Activated naive CD4-positive, alpha-beta T cell treated with anti-CD3 and anti-CD28 coated beads, Interleukin-2, amount 50 U/mL, for 72 hours (primary cell): ENCODE data around the gene CYFIP1. TPM values are rescaled to one million over a fixed set of nuclear protein-coding genes. Genes with fewer than 3 reads are reported as not detected.

Experiments
- ATAC-seq, 2 donors: fragments of 150-1000 bp; cut with Tn5 transposase; 2 replicates each; pipeline ENCODE4 v1.10.0; 2021; ENCODE audit warnings: mild to moderate bottlenecking in 2 of 2, moderate library complexity in 2 of 2
- DNase-seq, 2 donors: peaks; one replicate each; pipeline ENCODE4 v3.0.0; 2021 to 2022; ENCODE audit warnings: low spot score in 2 of 2
- H3K27ac Mint-ChIP-seq, 2 donors: one replicate each; pipeline ENCODE4 v1.8.0; 2022; ENCODE audit warnings: mild to moderate bottlenecking in 2 of 2, mixed read lengths in 2 of 2
- H3K36me3 Mint-ChIP-seq, 2 donors: one replicate each; pipeline ENCODE4 v1.8.0; 2022; ENCODE audit warnings: mixed read lengths in 2 of 2
- H3K9me3 Mint-ChIP-seq, 2 donors: one replicate each; pipeline ENCODE4 v1.8.0; 2022; ENCODE audit warnings: mixed read lengths in 2 of 2
- total RNA-seq, 2 donors: library from RNA; stranded (reverse); gene quantifications; one replicate each; pipeline ENCODE4 v1.2.3, GENCODE V29; 2022

CYFIP1 gene
- total RNA-seq, 2 donors from 2014 or later: 19.2 to 40.6 TPM

DNA sequence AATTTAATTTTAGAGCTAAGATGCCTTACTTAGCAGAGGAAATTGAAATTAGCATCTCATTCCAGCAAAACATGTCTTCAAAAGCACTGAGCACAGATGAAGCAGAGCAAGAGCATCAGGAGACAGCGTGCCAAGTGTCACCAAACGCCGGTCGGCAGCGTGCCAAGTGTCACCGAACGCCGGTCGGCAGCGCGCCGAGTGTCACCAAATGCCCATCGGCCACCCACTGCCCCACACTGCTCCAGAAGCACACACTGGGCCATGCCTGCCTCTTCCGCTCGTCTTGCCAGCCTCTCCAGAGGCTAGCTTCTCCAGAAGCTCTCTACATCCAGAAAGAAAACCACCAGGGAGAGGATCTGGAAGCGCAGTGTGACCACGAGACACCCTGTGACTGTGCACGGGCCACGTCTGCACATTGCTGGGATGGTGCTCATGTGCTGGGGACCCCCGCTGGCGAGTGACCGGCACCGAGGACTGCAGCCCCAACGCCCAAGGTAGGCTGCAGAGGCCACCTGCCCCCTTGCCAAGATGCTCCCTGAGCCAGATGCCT lies 37.8 kb downstream of the CYFIP1 start:
- Mint-ChIP-seq H3K9me3 (no peaks in the 10 kb centered on the region), H3K27ac (no peak overlapping the region), H3K36me3 (no peaks in the 10 kb centered on the region)
- no peak for ATAC-seq
- DNase-seq: no peak

DNA sequence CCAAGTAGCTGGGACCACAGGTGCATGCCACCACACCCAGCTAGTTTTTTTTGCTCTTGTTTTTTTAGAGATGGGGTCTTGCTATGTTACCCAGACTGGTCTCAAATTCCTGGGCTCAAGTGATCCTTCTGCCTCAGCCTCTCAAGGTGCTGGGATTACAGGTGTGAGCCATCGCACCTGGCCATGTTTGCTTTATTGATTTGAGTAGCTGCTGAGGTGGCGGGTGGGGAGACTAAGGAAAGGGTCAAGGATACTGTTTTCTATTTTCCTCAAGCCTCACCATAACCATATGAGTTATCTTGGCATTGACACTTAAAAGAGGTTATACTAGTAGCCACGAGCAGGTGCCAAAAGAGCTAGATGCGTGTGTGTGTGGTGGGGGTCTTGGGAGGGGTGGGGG lies 39.0 kb downstream of the CYFIP1 start:
- Mint-ChIP-seq H3K27ac (no peak overlapping the region), H3K9me3 (no peaks in the 10 kb centered on the region), H3K36me3 (no peaks in the 10 kb centered on the region)
- no peak for DNase-seq
- ATAC-seq: no peak

DNA sequence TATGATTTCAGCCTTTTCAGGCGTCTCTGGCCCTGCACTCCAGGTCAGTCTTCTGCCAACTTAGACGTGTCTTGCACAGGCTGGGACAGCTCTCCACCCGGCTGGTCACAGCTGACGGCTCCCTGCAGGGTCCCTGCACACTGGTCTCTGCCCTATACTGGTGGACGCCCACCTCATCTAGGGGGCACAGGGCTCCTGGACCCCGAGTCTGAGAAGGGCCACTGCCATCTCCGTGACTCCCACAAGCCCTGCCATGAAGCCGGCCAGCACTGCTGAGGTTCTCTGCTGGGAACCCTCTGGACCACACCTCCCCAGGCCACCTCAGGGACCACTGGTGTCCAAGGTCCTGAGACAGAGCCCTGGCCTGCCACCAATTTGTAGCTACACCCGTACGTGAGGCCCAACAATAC lies 40.5 kb downstream of the CYFIP1 start:
- no peak overlapping the region for H3K27ac Mint-ChIP-seq
- no peaks in the 10 kb centered on the region for H3K9me3 Mint-ChIP-seq
- DNase-seq (no peak), ATAC-seq (no peak)
- H3K36me3 Mint-ChIP-seq: peaks cover 0 to 4% of the 10 kb centered on the region in 2 donors

DNA sequence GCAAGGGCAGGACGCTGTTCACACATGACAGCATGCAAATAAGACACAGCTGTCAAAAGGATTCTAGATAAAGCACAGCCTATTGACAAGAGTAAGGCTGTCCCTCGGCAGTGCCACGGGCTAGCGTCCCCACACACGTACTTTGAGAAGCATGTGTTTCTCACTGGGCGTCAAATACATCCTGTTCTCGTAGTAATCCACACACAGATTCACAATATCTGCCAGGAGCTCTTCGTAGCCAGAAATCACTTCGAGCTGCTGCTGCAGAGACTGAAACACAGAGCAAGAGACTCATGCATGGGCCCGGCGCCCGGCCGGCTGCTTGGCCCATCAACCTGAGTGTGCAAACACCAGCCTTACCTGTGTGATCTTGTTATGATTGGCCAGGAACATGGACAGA lies 41.1 kb downstream of the CYFIP1 start:
- ATAC-seq (no peak), DNase-seq (no peak)
- peaks cover 0 to 4% of the 10 kb centered on the region in 2 donors for H3K36me3 Mint-ChIP-seq
- no peaks in the 10 kb centered on the region for H3K9me3 Mint-ChIP-seq
- no peak overlapping the region for H3K27ac Mint-ChIP-seq

DNA sequence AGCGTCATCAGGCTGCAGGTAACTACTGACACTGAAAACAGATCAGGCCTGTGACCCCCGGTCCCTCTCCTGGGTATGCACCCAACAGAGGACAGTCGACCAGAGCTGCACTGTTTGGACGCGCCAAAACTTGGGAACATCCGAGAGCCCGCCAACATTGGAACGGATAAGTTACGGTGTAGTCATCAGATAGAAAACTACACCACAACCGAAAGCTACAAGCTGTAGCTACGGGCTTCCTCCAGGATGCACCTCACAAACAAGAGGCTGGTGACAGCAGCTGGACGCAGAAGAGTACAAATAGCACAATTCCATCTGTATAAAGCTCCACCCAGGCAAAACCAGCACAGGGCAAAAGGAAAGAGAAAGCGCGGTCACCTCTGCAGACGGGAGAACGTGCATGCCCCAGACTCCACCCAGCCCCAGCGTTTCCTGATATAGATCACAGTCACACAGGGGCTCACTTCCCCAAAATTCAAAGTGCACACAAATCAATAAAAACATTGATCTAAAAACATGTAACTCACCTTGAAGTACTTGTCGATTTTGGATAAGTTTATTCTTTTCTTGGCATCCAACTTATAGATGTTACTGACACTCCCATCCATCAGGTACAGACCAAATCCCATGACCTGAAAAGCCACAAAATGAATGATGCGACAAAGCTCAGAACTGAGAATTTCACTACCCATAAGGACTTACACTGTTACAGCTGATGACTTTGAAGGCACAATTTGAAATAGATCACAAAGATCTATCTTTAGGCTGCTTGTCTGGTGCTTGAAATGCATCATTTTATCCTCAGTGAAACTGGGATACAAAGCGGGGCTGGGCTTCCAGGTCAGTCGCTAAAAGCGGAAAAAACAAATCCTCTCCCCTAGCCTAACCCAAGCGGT lies 43.3 kb downstream of the CYFIP1 start:
- no peak for DNase-seq
- H3K27ac Mint-ChIP-seq: no peak overlapping the region
- ATAC-seq: no peak
- peaks cover 0 to 4% of the 10 kb centered on the region in 2 donors for H3K36me3 Mint-ChIP-seq
- no peaks in the 10 kb centered on the region for H3K9me3 Mint-ChIP-seq

DNA sequence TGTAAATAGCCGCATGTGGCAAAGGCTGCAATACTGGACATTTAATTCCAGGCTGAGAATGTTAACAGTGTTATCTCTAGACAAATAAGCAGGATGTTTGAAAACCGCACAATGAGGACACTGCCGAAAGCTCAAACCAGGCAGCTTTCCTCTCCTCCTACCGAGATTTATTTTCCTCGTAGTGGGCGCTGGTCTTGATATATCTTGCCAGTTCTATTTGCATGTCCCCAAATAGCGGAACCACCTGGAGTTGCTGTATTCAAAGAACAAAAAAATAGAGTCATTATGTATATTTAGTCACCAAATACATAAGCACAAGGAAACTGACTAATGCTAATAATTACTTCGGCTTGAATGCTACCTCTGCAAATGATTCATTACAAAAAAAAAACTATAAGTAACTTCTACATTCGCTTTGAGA lies 46.5 kb downstream of the CYFIP1 start:
- no peak for ATAC-seq
- peaks cover 0 to 4% of the 10 kb centered on the region in 2 donors for H3K36me3 Mint-ChIP-seq
- no peak overlapping the region for H3K27ac Mint-ChIP-seq
- no peaks in the 10 kb centered on the region for H3K9me3 Mint-ChIP-seq
- no peak for DNase-seq

DNA sequence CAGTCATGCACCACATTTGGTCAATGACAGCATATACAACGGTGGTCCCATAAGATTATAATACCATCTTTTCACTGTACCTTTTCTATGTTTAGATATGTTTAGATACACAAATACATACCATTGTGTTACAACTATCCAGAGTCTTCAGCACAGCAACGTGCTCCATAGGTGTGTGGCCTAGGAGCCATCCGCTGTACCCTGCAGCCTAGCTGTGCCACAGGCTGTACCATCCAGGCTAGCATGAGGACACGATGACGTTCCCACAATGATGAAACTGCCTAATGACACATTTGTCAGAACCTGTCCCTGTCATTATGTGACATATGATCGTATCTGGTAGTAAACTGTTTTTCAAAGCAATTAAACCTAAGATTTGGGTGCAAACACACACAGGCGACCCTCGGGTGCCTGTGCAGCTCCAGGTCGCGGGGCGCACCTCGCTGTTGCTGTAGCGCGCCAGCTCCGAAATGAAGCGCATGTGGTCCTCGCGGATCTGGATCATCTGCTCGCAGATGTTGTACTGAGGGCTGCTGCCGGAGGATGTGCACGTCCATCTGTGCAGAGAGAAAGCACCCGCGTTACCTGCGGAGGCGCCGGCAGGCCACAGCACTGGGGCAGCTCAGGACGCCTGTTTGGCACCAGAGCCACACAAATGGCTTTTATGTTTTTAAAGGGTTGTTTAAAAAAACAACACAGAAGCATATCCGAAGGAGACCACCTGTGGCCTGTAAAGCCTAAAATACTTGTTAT lies 48.2 kb downstream of the CYFIP1 start:
- H3K36me3 Mint-ChIP-seq: peaks cover 0 to 4% of the 10 kb centered on the region in 2 donors
- no peak for ATAC-seq

DNA sequence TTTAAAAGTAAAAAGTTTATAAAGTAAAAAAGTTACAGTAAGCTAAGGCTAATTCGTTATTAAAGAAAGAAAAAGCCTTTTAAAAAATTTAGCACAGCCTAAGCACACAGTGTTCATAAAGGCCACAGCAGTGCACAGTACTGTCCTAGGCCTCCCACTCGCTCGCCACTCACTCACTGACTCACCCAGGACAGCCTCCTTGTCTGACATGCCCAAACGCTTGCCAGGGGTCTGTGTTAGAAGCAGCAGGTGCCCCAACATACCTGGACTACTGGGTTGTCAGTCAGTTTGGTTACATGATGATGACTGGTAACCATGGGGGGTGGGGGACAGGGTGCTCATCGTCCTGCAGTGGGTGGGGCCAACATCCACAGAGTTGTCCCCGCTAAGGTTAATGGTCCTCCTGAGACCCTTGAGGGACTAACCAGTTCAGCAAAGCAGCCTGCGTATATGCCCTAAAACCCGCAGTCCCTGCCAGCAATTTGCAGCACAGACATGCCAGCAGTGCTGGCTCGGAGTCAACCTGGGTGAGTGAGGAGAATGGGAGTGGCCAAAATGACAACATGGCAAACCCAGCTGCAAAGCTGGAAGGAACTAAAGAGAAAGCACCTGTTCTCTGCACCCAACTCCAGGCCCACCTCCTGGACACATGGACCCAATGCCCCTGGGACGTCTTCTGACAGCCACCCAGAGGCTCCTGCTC lies 49.2 kb downstream of the CYFIP1 start:
- DNase-seq: no peak
- no peak for ATAC-seq

More for the DNA sequence above, 48.2 kb downstream of the CYFIP1 start:
- Mint-ChIP-seq H3K27ac (no peak overlapping the region), H3K9me3 (no peaks in the 10 kb centered on the region)
- DNase-seq: no peak

DNA sequence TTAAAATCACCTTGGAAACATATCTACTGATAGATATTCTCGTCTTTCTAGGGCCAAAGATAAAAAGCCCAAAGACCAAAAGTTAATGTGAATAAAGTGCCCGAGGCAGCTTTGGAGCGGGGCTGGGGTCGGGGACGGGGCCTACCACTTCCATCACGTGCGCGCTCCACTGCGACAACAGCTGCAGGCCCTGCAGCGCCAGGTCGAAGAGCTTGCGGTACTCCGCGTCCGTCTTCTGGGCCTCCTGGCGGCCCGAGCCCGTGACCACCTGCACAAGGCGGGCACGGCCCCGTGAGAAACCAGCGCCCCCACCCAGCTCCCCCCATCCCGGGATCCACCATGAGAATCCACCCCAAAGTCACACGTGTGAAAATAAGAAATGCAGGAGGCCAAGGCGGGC lies 52.4 kb downstream of the CYFIP1 start:
- Mint-ChIP-seq H3K27ac (no peak overlapping the region), H3K36me3 (no peaks in the 10 kb centered on the region), H3K9me3 (no peaks in the 10 kb centered on the region)
- ATAC-seq (no peak), DNase-seq (no peak)

More for the DNA sequence above, 49.2 kb downstream of the CYFIP1 start:
- no peaks in the 10 kb centered on the region for H3K9me3 Mint-ChIP-seq
- no peak overlapping the region for H3K27ac Mint-ChIP-seq
- H3K36me3 Mint-ChIP-seq: peaks cover 0 to 4% of the 10 kb centered on the region in 2 donors

DNA sequence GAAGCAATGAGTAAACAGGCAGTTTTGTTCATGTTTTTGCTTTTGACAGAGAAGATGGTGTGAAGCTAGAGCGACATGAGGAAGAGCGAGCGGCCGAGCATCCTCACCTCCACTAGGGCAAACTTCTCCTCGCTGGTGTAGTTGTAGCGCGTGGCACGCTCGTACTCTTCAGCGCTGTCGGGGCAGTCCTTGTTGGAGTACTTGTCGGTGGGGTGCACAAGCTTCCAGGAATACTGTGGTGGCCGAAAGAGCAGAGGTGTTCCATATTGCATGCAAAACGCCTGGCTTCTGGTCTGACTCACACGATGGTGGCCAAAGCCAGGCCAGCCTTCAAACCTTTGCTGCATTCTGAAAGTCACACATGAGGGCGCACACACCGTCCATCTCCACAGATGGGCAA lies 54.3 kb downstream of the CYFIP1 start:
- no peak for ATAC-seq
- H3K36me3 Mint-ChIP-seq: no peaks in the 10 kb centered on the region
- H3K9me3 Mint-ChIP-seq: no peaks in the 10 kb centered on the region
- DNase-seq: no peak
- H3K27ac Mint-ChIP-seq: no peak overlapping the region

DNA sequence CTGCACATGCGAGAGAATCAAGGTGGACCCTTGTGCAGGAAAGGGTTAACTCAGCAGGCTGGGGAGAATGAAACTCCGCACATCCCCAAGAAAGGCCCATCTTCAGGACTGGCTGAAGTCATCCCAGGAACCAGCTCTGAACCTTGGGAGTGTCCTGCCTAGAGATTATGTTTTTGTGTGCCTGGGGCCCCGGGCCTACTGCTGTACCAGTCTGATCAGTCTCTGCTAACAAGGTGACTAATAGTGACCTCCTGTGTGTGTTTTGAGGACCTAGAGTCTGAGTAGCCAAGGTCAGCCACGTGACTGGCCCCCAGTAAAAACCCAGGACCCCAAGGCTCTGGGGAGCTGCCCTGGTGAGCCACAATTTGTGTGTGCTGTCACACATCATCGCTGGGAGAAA lies 58.2 kb downstream of the CYFIP1 start:
- H3K36me3 Mint-ChIP-seq: peaks cover 0 to 5% of the 10 kb centered on the region in 2 donors

DNA sequence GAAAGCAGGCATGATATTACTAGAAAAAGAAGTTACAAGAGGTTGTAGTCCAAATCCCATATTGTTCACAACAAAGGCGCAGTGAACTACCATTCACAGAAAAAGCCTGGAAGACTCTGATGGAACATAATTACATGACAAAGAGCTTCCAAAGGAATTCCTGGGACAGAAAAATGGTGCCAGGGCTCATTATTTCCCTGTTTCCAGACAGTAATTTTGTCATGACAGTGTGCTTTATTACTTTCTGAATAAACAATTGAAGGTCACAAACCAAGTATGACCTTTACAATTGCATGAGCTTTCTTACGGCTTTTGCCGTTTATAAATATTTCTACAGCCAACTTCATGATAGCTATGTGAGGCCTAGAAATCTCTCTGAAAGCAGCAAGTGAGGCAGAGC lies 61.0 kb downstream of the CYFIP1 start:
- ATAC-seq: no peak
- no peak for DNase-seq
- Mint-ChIP-seq H3K9me3 (no peaks in the 10 kb centered on the region), H3K36me3 (peaks cover 0 to 5% of the 10 kb centered on the region in 2 donors), H3K27ac (no peak overlapping the region)

More for the DNA sequence above, 58.2 kb downstream of the CYFIP1 start:
- DNase-seq (no peak), ATAC-seq (no peak)
- H3K9me3 Mint-ChIP-seq: no peaks in the 10 kb centered on the region
- no peak overlapping the region for H3K27ac Mint-ChIP-seq

DNA sequence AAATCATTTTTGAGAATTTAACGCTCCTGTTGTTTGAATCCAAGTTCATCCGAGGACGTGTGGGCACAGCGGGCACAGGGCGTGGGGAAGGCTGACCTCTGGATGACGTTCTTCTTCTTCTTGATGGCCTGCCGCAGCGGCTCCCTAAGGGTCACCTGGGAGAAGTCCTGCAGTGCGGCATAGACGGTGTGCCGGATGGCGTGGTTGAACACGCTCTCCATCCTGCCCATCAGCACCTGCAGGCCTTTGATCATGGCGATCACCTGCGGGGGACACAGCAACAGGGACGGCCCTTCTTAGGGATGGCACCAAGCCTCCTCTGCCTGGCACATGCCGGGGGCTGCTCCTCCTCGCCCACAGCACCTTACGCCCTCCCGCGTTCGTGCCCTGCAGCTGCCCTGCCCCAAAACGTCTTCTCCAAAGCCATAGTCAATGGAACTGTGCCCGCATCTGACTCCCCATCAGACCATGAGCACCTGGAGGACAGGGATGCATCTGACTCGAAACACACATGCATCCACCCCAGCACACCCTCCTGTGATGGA lies 61.5 kb downstream of the CYFIP1 start:
- DNase-seq (no peak), ATAC-seq (no peak)
- Mint-ChIP-seq H3K27ac (no peak overlapping the region), H3K36me3 (peaks cover 0 to 5% of the 10 kb centered on the region in 2 donors), H3K9me3 (no peaks in the 10 kb centered on the region)

DNA sequence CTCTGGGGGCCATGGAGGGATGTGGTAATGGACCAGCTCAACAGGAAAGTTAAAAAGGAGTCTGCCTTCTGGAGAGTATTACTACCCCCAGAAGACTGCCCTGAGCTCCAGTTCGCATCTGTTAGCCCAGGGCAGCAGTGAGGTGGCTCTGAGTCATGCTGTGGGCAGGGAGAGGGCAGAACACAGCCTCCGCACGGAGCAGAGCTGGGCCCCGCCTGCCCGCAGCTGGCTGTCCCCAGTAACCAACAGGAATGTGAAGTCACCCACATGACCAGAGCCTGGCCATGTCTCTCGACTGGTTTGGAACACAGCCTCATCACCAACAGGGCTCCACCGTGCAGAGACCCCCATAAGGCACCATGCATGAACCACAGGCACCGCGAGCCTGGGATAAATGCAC lies 62.1 kb downstream of the CYFIP1 start:
- Mint-ChIP-seq H3K9me3 (no peaks in the 10 kb centered on the region), H3K36me3 (peaks cover 0 to 5% of the 10 kb centered on the region in 2 donors), H3K27ac (no peak overlapping the region)
- ATAC-seq: no peak
- DNase-seq: no peak

DNA sequence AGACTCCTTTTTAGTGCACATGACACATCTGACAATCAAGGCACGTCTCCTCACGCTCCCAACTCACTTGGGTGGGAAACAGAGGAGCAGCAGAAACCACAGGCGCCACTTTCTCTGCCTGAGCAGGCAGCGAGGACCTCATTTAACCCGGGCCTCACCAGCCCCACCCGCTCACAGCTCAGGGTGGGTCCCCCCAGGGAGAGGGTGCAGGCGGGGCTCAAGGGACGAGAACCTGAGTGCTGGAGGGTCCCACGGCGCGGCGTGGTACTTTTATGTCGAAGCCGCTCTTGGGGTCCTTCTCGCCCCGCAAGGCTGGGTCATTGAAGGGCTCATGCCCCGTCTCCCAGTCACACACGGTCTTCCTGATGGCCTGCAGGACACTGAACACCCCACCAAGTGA lies 62.6 kb downstream of the CYFIP1 start:
- H3K9me3 Mint-ChIP-seq: no peaks in the 10 kb centered on the region
- no peak overlapping the region for H3K27ac Mint-ChIP-seq
- peaks cover 0 to 5% of the 10 kb centered on the region in 2 donors for H3K36me3 Mint-ChIP-seq
- DNase-seq (no peak), ATAC-seq (no peak)

DNA sequence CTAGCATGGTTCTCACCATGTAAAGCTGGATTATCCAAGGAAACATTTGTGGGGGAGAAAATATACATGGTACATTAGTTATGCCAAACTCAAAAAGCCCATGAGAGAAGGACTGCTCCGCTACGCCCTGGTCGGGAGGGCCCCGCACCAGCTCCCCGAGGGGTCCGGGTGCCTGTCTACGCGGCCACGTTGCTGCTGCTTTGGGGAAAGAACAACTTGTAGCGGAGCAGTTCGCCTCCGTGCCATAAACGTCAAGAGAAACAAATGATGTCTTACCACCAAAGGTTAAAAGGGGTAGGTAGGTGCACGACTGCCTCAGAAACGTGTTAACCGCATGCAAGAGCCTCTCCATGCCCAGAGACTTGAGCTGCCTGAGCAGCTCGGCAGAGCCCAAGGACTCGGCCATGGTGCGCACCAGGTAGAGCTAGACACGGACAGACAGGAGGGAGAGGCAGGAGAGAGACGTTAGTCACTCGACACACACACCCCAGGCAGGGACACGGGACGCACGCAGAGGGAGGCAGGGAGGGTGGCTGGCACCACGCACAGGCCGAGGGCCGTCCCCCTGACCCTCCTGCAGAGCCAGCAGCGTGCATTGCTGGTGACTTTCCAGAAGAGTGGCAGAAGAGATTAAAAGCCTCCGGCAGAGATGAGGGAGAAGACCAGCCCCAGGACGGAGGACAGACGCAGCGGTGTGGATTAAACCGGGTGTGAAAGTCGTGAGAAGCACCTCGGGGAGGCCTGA lies 63.4 kb downstream of the CYFIP1 start:
- ATAC-seq: no peak

More for the DNA sequence above, 63.4 kb downstream of the CYFIP1 start:
- no peaks in the 10 kb centered on the region for H3K9me3 Mint-ChIP-seq
- no peak overlapping the region for H3K27ac Mint-ChIP-seq
- DNase-seq: no peak
- peaks cover 0 to 5% of the 10 kb centered on the region in 2 donors for H3K36me3 Mint-ChIP-seq
